ENCODE data around the gene KRT6C.
"Not testable (repeated sequence)": the region's sequence is repeated elsewhere in the genome, so short reads cannot be mapped to it uniquely, and the experiment has no call there.

KRT6C gene

DNA sequence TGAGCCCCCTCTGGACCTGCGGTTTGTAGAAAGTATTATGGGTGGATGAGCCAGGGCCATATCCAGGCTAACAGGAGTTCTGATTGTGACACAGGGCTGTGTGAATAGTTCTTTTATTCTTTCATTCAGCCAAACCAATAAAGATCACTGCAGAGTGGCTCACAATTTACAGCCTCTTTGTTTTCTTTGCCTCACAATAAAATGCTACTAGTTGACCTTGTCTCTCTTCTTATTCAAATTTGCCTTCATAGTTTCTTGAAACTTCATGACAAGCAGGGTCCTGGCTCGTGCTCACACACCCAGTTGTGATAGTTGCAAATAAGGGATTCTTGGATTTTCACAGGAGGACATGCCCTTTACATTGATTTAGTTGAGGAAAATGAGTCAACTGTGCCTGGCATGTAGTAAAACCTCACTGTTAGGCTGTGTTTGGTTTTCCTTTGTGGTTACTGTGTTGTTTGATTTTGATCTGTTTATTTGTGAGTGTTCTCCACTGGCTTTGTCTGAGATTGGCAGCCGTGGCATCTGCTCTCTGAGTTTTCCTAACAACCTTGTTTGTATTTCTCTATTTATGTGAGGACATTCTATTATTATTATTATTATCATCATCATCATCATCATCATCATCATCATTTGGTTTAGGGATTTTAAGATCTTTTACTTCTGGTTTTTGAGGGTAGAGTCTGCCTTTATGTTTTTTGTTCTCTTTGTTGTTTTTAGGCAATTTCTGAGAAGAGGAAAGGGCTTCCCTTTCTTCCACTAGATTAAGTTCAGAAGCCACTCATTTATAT lies 19.0 kb downstream of the KRT6C start:
- no peak for FAIRE-seq

DNA sequence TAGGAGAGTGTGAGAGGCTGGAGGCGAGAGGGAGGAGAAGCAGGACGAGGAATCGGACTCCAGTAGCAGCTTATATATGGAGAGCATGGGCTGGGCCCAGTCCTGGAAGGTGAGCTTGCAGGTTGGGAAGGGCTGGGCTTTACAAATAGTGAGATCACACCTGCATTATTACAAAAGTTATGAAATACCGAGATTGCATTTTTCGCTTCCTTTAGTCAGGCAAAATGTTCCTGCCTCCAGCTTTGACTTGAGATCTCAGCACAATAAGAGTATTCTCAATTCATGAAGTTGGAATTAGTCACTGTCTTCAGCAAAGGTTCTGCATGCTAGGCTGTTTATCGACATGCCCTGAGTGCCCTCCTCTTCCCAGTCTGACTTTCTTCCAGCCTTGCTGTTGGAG lies 21.5 kb downstream of the KRT6C start, which contains the start of gene KRT6B:
TSS of gene KRT6B (minus strand) at position 46 of the 400 bp plus-strand sequence. CDS start 68 bp downstream, outside the sequence.
- no peak for FAIRE-seq

DNA sequence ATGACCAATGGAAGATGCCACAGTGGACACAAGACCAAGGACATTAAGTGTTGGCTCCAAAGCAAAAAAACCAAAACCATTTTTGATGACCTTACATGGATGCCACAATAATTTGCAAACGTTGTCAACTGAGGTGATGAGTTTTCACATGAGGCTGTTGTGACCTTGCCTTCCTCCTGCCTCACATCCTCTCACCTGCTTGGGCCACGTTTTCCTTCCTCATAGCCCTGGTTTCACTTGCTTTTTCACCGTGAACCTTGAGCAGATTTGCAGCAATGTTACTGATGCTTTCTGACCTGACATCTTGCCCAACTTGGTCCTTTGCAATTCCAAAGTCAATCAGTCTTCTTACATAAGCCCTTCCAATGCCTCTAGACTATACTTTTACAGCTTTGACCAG lies 25.4 kb downstream of the KRT6C start:
- no peak for FAIRE-seq

DNA sequence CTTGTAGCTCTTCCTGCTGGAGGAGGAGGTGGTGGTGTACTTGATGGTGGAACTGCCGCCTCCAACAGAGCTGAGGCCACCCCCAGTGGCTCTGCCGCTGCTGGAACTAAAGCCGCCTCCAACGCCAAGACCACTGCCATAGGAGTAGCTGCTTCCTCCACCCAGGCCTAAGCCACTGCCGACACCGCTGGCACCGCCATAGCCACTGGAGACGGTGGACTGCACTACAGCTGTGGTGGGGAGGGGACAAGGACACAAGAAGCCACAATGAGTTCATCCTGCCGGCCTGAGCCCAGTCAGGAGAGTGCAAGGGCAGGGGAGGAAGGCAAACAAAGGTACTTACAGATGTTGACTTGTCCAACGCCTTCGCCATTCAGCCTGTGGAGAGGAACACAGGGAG lies 26.4 kb downstream of the KRT6C start:
- not testable (repeated sequence) for FAIRE-seq

DNA sequence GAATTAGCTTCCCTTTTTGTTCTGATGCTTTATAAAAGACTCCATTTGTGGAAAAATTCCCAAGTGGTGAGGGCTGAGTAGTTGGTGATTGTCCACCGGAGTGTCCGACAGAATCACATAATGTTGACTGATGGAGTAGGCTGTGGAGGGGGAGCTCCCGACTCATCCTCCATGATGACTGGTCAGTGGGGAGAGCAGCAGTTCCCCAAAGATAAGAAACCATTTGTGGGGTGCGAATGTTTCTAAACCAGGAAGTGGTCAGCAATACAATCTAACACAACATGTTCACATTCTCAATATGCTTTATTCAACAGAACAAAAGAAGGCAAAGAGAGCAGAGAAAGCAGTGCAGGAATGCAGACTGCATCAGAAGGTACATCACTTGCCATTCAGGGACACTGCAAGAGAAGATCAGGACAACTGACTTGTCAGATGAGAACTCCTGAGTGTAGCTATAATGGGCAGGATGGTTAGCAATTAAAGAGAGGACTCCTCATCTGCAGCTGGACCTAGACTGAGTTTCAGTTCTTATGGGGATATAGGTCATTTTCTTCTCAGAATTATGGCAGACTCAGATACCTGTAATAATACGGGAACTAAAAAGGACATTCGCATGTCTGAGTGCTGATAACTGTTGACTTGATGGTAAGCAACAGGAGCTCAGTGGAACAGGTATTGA lies 27.1 kb downstream of the KRT6C start:
- no peak for FAIRE-seq

DNA sequence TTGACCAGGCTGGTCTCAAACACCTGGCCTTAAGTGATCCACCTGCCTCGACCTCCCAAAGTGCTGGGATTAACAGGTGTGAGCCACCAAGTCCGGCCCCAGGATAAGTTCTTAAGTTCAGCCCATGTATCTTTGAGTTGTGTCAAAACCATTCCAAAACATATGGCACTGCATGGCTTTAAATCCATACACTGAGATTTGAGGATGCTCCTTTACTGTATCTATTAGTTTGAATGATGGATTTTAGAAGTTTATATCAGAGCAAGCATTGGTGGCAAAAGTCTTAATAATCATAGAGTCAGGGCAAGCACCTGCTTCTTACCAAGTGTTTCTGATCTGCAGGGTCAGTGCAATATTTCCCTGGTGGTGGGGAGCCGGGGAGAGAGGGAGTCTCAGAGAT lies 27.7 kb downstream of the KRT6C start:
- FAIRE-seq: no peak

DNA sequence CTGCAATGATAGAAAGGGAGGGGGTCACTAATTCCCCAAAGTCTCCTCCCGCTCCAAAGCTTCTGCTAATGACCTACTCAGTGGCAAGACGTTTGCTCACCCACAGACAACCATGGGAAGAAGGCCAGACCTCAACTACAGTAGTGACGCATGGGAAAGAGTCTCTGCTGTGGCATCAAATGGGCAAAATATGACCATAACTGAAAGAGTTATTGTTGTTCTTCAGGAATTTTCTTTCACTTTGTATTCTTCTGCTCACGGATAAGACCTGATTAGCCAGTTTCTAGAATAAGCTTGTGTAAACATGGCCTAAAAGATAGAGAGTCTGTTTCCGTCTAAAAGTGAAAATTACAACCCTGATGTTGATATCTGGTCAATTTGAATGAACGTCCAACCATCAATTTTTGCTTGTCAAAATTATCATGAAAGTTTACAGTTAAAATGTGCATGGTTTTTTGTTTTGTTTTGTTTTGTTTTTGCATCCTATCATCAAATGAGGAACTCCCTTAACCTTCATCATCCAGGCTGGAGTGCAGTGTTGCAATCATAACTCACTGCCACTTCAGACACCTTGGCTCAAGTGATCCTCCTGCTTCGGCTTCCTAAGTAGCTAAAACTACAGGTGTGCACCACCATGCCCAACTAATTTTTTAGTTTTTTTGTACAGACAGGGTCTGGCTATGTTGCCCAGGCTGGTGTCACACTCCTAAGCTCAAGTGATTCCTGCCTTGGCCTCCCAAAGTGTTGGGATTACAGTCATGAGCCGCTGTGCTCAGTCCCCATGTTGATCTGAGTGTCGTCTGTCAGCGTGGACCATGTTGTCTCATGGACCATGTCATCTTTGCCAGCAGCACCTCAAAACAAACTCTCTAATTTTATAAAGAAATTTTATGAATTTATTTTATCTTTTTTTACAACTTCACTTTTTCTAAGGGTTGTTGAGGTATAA lies 28.7 kb downstream of the KRT6C start:
- no peak for FAIRE-seq

DNA sequence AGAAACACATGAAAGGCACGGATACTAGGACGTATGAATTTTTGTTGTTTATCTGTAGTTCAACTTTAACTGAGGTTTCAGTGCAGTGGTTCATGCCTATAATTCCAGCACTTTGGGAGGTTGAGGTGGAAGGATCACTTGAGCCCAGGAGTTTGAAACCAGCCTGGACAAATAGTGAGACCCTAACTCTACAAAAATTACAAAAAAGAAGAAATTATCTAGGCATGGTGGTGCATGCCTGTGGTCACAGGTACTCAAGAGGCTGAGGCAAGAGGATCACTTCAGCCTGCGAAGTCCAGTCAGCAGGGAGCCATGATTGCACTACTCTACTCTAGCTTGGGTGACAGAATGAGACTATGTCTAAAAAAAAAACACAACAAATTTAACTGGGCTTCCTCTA lies 29.6 kb downstream of the KRT6C start:
- no peak for FAIRE-seq

DNA sequence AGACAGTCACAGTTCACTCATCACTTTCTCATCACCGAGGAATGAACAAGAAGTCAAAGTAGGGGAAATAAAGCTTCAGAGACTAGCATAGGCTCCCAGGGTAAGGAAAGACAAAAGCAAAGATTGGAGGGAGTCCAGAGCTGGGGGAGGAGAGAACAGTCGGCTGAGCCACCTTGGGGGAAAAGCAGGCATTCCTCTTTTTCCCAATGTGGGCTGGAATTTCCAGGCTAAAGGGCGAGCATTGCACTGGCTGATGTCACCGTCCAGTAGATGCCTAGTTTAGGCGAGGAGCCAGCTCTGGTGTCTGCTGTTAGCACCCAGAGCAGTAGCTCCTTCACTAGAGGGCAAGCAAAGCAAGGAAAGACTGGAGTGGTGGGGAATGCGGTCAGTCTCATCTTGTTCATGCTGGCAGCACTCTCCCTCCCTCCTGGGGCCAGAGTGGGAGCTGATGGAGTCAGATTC lies 31.0 kb downstream of the KRT6C start:
- FAIRE-seq: no peak

DNA sequence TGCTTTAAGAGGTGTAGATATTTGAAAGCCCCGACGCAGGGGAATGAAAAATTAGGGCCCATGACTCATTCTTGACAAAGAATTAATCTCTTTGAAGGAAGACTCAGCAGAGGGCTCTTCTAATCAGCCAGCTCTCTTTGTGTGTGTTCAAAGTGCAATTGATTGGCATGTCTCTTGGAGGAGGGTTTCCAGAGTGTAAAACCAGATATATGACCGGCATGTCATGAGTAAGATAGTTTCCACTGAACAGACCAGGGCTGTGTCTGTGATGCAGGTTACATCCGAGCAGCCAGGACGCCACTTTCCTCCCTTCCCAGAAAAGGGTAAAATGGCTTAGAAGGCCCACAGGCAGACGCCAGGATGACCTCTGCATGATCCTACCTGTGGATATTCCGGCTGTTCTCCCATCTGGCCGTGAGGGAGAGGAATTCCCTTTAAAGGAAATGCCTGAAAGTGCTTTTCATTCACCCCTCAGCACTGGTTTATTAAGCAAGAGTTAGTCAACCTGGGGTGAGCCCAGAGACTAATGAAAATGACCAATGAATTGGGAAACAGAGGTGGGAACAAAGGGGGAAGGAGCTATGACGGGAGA lies 32.2 kb downstream of the KRT6C start:
- FAIRE-seq: no peak

DNA sequence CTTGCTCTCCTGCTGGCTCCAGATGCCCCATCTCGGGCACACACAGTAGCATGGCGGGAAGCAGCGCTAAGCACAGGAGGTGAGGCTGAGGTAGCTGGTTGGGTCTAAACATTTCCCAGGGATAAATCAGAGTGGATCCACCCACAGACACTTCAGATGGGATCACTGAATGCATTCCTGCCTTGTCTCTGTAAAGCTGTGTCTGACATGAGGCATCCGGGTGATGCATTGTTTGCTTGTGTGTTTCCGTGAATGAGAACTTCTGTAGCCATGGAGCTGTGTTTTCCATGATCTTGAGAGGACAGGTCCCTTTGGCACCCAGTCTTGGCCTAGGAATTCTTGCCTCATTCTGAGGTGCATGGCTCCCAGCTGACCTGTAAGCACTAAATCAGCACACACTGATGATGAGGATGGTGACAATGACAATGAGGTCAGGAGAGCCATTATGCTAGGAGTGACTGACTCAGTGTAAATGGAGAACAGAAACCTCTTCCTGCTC lies 32.7 kb downstream of the KRT6C start:
- no peak for FAIRE-seq

DNA sequence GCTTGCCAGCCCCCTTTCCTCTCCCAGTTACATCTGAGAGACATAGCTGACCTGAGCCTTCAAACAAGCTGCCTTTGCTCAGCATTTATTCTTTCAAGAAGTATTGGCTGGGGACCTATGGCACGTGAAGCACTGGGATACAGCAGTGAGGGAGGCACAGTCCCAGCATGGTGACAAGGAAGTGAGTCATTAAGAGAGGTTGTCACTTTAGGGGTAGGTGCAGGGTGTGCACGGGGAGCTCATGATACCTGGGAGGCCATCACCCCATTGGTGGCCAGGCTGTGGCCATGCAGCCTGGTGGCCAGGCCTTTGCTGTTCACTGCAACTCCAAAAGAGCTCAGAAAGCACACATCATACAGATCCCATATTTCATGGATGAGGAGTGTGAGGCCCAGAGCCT lies 33.8 kb downstream of the KRT6C start:
- FAIRE-seq: no peak

DNA sequence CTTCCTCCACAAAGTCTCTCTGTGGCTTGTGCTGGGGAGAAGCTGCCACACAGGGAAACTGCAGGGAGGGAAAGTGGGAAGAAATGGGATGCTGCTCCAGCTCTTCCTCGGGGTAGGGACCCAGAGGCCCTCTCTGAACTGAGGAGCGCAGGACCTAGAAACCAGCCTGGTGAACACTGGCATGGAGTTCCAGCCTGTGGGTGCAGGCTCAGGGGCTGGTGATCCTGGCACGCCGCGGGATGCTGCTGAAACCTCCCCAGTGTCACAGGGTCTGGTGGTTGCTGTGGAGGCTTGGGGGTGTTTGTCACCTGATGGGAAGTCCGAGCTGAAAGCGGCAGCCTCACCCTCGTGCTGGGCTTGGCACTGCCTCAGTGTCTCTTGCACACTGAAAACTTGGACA lies 34.2 kb downstream of the KRT6C start:
- FAIRE-seq: no peak

DNA sequence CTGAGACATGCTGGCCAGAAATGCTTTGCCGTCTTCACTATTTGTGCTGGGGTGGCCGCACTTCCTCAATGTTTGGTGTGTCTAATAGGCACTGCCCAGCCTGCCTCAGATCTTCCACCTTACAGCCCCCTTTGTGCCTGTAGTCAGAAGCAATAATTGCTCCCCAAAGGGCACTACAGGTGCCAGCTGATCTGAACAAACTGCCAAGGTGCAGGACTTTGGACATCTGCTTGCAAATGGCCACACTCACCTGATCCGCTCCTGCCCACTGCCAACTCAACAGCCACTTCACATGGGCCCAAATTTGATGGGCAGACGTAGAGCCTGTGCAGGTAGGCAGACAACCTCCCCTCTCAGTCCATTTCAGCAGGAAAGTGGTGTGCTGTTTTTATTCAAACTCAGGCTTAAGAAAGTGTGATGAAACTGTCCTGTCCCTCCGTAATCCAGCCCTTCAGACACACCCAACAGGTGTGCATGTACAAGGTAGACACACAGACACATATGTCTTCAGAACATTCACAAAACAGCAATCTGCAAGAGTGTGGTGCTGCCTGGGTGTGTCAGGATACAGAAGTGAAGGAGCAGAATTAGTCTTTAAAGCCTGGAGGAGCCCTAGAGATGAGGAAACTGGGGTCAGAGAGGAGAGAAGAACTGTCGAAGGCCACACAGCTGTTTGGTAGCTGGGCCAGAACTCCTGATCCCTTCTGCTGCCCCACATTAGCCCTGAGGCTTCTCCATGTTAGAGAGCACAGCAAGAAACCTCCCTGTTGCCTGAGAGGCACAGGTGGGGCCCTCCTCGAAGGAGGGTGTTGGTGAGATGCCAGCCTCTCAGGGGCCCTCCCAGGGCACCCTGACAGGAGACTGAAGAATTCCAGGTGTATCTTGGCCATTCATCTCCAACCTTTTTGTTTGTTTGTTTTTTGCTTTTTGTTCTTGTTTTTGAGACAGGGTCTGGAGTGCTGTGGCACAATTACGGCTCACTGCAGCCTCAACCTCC lies 35.0 kb downstream of the KRT6C start:
- FAIRE-seq: no peak

DNA sequence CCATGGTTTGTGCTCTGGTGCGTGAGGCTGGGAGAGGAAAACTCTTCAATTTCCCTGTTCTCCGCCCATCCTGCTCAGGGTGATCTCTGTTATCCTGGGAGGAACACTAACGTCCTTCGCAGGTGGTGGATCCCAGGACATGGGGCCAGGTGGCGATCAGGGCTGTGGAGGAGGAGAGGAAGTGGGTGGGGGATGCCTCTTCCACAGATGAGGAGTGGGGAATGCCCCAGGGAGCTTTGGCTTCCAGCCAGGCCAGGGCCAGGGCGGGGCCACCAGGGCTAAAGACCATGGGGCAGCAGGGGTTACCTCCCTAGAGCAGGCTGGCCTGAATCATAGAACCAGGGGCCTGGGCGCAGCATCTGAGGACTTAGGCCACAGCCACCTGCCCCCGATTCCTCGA lies 36.1 kb downstream of the KRT6C start:
- FAIRE-seq: no peak

DNA sequence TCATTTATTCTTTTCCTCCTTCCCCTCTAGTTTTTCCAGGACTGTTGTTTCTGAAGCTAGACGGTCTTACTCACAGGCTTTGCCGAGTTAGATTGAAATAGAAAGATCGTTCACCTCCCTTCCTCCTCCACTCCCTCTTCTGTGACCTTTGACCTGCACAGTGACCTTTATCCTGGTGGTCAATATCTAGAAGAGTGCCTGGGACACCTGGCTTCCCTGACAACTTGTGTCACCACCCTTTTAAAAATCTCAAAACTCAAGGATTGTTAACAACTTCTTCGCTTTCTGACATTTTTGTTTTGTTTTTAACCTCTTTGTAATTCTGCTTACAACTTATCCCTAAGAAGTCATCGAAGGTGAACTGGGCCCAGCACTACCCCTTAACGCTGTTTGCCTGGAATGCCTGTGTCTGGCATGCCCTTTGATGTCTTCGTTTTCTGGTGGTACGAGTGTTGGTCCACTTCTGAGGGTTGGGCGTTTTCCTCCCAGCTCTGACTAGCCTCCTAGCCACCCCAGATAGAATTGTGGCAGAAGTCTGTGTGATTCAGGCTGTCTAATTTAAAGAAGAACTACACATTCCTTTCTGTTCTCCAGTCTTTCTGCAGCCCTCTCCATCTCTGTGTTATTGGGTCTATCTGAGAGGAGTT lies 36.7 kb downstream of the KRT6C start:
- no peak for FAIRE-seq

DNA sequence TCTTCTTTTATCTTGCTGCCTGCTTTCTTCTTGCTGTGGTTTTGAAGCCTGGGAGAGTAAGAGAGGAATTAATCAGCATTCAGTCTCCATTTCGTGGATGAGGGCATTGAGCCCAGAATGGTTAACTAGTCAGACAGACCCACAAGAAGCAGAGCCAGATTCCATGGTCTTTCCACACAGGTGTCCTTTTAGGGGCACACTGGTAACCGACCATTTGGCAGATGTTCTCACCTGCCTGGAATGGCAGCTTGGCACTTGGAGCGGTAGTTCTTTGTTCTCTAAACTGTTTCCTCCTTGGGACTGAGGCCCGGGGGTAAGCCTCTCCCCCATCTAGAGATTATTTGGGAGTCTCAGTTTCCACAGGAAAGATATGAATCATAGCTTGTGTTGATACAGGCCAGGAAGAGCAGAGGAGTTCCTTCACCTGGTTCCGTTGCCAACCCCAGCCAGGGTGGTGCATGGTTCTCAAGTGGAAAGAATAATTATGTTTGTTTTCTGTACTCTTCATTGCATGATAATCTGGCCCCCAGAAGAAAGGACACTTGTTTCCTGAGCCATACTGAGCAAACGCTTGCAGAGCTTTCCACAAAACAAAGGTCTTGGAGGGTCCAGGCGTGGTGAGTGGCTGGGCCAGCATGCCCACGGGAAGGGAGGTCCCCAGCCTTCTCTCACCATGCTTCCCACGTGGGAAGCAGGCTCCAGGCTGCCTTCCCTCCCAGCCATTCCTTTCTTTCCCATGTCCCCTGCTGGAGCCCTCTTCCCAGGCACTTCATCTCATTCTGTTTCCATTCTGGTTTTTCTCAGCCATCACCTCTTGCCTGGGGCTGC lies 37.4 kb downstream of the KRT6C start:
- no peak for FAIRE-seq

DNA sequence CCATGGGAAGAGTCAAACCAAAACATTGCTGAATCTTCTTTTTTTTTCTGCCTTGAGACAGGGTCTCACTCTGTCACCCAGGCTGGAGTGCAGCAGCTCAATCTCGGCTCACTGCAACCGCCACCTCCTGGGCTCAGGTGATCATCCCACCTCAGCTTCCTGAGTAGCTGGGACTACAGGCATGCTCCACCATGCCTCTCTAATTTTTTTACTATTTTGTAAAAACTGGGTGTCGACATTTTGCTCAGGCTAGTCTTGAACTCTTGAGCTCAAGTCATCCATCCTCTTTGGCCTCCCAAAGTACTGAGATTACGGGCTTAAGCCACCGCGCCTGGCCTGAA lies 38.0 kb downstream of the KRT6C start:
- FAIRE-seq: no peak

DNA sequence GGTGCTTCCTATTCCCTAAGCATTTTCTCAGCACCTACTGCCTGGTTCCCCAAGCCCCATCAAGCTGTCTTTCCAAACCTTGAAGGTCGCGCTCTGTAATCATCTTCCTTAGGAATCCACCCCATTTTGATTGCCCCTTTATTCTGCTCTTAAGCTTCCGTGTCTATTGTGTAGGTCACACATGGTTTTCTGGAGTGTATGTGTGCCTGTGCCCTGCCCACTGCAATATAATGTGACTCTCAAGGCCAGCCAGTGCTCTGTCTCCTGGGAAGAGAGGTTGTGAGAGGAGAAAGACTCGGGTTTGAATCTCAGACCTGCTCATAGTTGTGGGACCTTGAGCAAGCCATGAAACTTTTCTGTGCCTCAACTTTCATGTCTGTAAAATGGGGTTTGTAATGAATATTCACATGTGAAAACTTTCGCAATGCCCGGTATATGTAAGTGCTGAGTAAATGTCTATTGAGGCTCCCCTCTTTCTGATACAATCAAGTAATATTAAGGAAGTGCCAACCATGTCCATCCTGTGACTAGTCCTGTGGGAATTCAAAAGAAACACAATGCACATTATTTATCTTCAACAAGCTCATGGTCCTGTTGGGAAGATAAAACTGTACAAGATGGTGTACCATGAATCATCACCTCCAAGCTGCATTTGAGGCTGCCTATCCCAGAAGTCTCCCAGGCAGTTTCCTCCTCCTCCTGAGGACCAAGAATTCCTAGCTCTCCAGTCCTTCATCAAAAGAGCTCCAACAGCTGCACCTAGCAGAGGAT lies 38.7 kb downstream of the KRT6C start:
- FAIRE-seq: no peak

All from colon (tissue), 2 donors.